OCI-LY7 (cell line): ENCODE data around the gene NGDN.

Experiments
- EZH2phosphoT487 ChIP-seq: fragments of 200-600 bp; sonication (generic); IDR thresholded peaks from 2 replicates; pipeline ENCODE4 v1.6.1; 2018; ENCODE audit warnings: low read depth, borderline replicate concordance, mild to moderate bottlenecking, mixed run types, antibody characterized with exemption, low read length, moderate library complexity, mixed read lengths
- TF ChIP-seq, protein P1 (sequence below): fragments of 200-600 bp; sonication (generic); conservative IDR thresholded peaks from 2 replicates; pipeline ENCODE4 v1.5.1; 2014; ENCODE audit warnings: mild to moderate bottlenecking, antibody characterized with exemption, low read length, moderate library complexity, mixed read lengths

DNA sequence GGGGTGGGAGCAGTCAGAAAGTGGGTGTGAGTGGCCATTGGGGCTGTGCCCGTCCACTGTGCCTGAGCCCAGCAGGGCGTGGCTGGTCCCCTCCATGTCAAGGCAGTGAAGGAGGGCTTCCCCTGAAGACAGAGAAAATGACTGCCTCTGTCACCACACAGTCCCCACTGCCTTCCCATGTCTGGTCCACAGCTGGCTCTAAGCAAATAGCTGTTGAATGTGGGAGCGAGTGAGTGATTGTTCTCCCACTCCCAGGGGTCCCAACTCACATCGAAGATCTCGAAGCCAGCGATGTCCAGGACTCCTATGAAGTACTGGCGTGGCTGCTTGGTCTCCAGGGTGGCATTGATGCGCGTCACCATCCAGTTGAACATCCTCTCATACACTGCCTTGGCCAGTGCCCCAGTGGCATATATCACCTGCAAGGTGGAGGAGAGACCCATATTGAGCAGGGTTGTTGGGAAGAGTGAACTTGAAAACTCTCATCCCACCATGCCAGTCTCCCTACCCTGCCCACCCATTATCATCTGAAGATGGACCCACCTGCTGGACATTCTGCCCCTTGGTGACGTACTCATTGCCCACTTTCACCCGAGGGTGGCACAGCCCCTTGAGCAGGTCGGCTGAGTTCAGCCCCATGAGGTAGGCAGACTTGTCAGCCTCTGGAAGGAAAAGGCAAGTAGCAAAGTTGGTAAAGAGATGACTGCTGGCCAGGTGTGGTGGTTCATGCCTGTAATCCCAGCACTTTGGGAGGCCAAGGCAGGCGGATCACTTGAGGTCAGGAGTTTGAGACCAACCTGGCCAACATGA, 40.6 kb upstream of the NGDN start:
- TF ChIP-seq, protein P1, sequence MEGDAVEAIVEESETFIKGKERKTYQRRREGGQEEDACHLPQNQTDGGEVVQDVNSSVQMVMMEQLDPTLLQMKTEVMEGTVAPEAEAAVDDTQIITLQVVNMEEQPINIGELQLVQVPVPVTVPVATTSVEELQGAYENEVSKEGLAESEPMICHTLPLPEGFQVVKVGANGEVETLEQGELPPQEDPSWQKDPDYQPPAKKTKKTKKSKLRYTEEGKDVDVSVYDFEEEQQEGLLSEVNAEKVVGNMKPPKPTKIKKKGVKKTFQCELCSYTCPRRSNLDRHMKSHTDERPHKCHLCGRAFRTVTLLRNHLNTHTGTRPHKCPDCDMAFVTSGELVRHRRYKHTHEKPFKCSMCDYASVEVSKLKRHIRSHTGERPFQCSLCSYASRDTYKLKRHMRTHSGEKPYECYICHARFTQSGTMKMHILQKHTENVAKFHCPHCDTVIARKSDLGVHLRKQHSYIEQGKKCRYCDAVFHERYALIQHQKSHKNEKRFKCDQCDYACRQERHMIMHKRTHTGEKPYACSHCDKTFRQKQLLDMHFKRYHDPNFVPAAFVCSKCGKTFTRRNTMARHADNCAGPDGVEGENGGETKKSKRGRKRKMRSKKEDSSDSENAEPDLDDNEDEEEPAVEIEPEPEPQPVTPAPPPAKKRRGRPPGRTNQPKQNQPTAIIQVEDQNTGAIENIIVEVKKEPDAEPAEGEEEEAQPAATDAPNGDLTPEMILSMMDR, result no peak
- TF ChIP-seq EZH2phosphoT487, result no peak
